ENCODE results near the gene ATP6V0B.
A peak's percentile ranks its signal among the peaks of the same experiment; 100 is the strongest.

ATP6V0B gene

GRCh38 chr1:43979528-43980254 is 4.9 kb downstream of the ATP6V0B start:
- no peaks in the 10 kb centered on the region for H3K9me3 ChIP-seq (ENCODE audit: insufficient read depth, low read depth, low read length)
- peaks cover 36% of the 10 kb centered on the region for H4K20me1 ChIP-seq (ENCODE audit: insufficient read depth, low read length, poor library complexity, severe bottlenecking)
- H3K79me2 ChIP-seq (ENCODE audit: insufficient read depth, low read length) = peaks cover 47% of the 10 kb centered on the region
- TF ChIP-seq EZH2phosphoT487 (IDR thresholded peaks at IDR 0.05; ENCODE audit: borderline replicate concordance) (no peak), CTCF (conservative IDR thresholded peaks at IDR 0.05; ENCODE audit: low read length) (no peak)
- peak overlapping the region; percentile 81 for H3K9ac ChIP-seq (ENCODE audit: low read depth, low read length, poor library complexity, severe bottlenecking)
- no peaks in the 10 kb centered on the region for H3F3A ChIP-seq (ENCODE audit: low read depth)
- no peaks in the 10 kb centered on the region for H3K9me2 ChIP-seq (replicated peaks; ENCODE audit: low read depth, low read length)
- H2AFZ ChIP-seq (ENCODE audit: low read length) = peak overlapping the region; percentile 59; the same call in 1 of the 2 replicates
- peaks cover 45% of the 10 kb centered on the region for H3K4me1 ChIP-seq (ENCODE audit: insufficient read depth, low read length, poor library complexity, severe bottlenecking)
- H3K4me3 ChIP-seq (ENCODE audit: low read length, poor library complexity, severe bottlenecking) = peak overlapping the region; percentile 74
- no peaks in the 10 kb centered on the region for H3K27me3 ChIP-seq (ENCODE audit: insufficient read depth, low read length, poor library complexity, severe bottlenecking)
- H3K4me2 ChIP-seq (ENCODE audit: low read depth, low read length, poor library complexity, severe bottlenecking) = peak overlapping the region; percentile 70
- no peaks in the 10 kb centered on the region for H3K36me3 ChIP-seq (ENCODE audit: insufficient read depth, low read length)

GRCh38 chr1:43980255-43981134 is 5.7 kb downstream of the ATP6V0B start:
- Histone ChIP-seq H3K36me3 (ENCODE audit: insufficient read depth, low read length) (no peaks in the 10 kb centered on the region; the same call in 1 of the 2 replicates), H3K27me3 (ENCODE audit: insufficient read depth, low read length, poor library complexity, severe bottlenecking) (no peaks in the 10 kb centered on the region), H2AFZ (ENCODE audit: low read length) (no peak overlapping the region), H3K9ac (ENCODE audit: low read depth, low read length, poor library complexity, severe bottlenecking) (peak overlapping the region; percentile 81), H3K9me2 (replicated peaks; ENCODE audit: low read depth, low read length) (no peaks in the 10 kb centered on the region), H4K20me1 (ENCODE audit: insufficient read depth, low read length, poor library complexity, severe bottlenecking) (peaks cover 31% of the 10 kb centered on the region), H3K79me2 (ENCODE audit: insufficient read depth, low read length) (peaks cover 40% of the 10 kb centered on the region), H3K4me2 (ENCODE audit: low read depth, low read length, poor library complexity, severe bottlenecking) (peak overlapping the region; percentile 70), H3K4me3 (ENCODE audit: low read length, poor library complexity, severe bottlenecking) (peak overlapping the region; percentile 74), H3K4me1 (ENCODE audit: insufficient read depth, low read length, poor library complexity, severe bottlenecking) (peaks cover 45% of the 10 kb centered on the region), H3F3A (ENCODE audit: low read depth) (no peaks in the 10 kb centered on the region), H3K9me3 (ENCODE audit: insufficient read depth, low read depth, low read length) (no peaks in the 10 kb centered on the region)
- TF ChIP-seq EZH2phosphoT487 (IDR thresholded peaks at IDR 0.05; ENCODE audit: borderline replicate concordance) (no peak), CTCF (conservative IDR thresholded peaks at IDR 0.05; ENCODE audit: low read length) (no peak)

GRCh38 chr1:43981135-43981491 is 6.4 kb downstream of the ATP6V0B start:
- Histone ChIP-seq H3K4me2 (ENCODE audit: low read depth, low read length, poor library complexity, severe bottlenecking) (no peak overlapping the region), H3K27me3 (ENCODE audit: insufficient read depth, low read length, poor library complexity, severe bottlenecking) (no peaks in the 10 kb centered on the region), H3K36me3 (ENCODE audit: insufficient read depth, low read length) (no peaks in the 10 kb centered on the region; the same call in 1 of the 2 replicates), H3K9me3 (ENCODE audit: insufficient read depth, low read depth, low read length) (no peaks in the 10 kb centered on the region), H3F3A (ENCODE audit: low read depth) (no peaks in the 10 kb centered on the region), H3K4me1 (ENCODE audit: insufficient read depth, low read length, poor library complexity, severe bottlenecking) (peaks cover 39% of the 10 kb centered on the region), H3K9me2 (replicated peaks; ENCODE audit: low read depth, low read length) (no peaks in the 10 kb centered on the region), H3K9ac (ENCODE audit: low read depth, low read length, poor library complexity, severe bottlenecking) (no peak overlapping the region), H4K20me1 (ENCODE audit: insufficient read depth, low read length, poor library complexity, severe bottlenecking) (peaks cover 26% of the 10 kb centered on the region), H2AFZ (ENCODE audit: low read length) (no peak overlapping the region), H3K4me3 (ENCODE audit: low read length, poor library complexity, severe bottlenecking) (no peak overlapping the region), H3K79me2 (ENCODE audit: insufficient read depth, low read length) (peaks cover 33% of the 10 kb centered on the region)
- TF ChIP-seq EZH2phosphoT487 (IDR thresholded peaks at IDR 0.05; ENCODE audit: borderline replicate concordance) = no peak
- TF ChIP-seq CTCF (conservative IDR thresholded peaks at IDR 0.05; ENCODE audit: low read length) = no peak

All from Loucy (cell line).